ENCODE data around the gene AKAP13. TPM values are rescaled to one million over a fixed set of nuclear protein-coding genes. Genes with fewer than 3 reads are reported as not detected.

AKAP13 gene
- total RNA-seq, 1 experiment from 2014 or later: 49.6 TPM

DNA sequence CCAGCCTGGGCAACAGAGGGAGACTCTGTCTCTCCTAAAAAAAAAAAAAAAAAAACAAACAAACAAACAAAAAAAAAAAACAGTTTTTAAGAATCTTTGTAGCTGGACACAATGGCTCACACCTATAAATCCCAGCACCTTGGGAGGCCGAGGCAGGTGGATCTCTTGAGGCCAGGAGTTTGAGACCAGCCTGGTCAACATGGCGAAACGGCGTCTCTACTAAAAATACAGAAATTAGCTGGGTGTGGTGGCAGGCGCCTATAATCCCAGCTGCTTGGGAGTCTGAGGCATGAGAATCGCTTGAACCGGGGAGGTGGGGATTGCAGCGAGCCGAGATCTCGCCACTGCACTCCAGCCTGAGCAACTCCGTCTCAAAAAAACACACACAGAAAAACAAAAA is 361.3 kb downstream of the AKAP13 start:
- H3K4me3 ChIP-seq (ENCODE audit: low read depth, low read length): no peak overlapping the region
- no peaks in the 10 kb centered on the region for H3K4me1 ChIP-seq
- H3K27me3 Mint-ChIP-seq (ENCODE audit: insufficient read depth, unreplicated experiment): no peaks in the 10 kb centered on the region
- BruUV-seq (replicated peaks): no TSS peak
- H3K4me1 Mint-ChIP-seq (ENCODE audit: low read depth, unreplicated experiment): no peaks in the 10 kb centered on the region
- no peak for DNase-seq
- H3K36me3 ChIP-seq (ENCODE audit: control insufficient read depth, insufficient read depth, low read length): peaks cover 2% of the 10 kb centered on the region; the same call in 1 of the 2 replicates
- ChIA-PET CTCF (no interaction called here), POLR2A (no interaction called here)
- no peaks in the 10 kb centered on the region for H3K27me3 ChIP-seq (replicated peaks; ENCODE audit: control insufficient read depth, insufficient read depth, low read length)
- no peaks in the 10 kb centered on the region for H3K9me3 ChIP-seq
- peaks cover 75% of the 10 kb centered on the region for H3K36me3 Mint-ChIP-seq (ENCODE audit: insufficient read depth, unreplicated experiment)
- no peak overlapping the region for H3K4me3 Mint-ChIP-seq (ENCODE audit: unreplicated experiment)
- TF ChIP-seq, protein P1, sequence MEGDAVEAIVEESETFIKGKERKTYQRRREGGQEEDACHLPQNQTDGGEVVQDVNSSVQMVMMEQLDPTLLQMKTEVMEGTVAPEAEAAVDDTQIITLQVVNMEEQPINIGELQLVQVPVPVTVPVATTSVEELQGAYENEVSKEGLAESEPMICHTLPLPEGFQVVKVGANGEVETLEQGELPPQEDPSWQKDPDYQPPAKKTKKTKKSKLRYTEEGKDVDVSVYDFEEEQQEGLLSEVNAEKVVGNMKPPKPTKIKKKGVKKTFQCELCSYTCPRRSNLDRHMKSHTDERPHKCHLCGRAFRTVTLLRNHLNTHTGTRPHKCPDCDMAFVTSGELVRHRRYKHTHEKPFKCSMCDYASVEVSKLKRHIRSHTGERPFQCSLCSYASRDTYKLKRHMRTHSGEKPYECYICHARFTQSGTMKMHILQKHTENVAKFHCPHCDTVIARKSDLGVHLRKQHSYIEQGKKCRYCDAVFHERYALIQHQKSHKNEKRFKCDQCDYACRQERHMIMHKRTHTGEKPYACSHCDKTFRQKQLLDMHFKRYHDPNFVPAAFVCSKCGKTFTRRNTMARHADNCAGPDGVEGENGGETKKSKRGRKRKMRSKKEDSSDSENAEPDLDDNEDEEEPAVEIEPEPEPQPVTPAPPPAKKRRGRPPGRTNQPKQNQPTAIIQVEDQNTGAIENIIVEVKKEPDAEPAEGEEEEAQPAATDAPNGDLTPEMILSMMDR (IDR thresholded peaks at IDR 0.05; ENCODE audit: insufficient read depth in 1 of 2, low read depth in 1 of 2, low read length in 1 of 2, severe bottlenecking in 1 of 2, unreplicated experiment in 1 of 2): no peak
- no peaks in the 10 kb centered on the region for H3K9me3 Mint-ChIP-seq (ENCODE audit: unreplicated experiment)
- intact Hi-C loops (cut with micrococcal nuclease; ENCODE audit: unreplicated experiment): no loop called here
- no peak overlapping the region for H3K27ac Mint-ChIP-seq (ENCODE audit: unreplicated experiment)

DNA sequence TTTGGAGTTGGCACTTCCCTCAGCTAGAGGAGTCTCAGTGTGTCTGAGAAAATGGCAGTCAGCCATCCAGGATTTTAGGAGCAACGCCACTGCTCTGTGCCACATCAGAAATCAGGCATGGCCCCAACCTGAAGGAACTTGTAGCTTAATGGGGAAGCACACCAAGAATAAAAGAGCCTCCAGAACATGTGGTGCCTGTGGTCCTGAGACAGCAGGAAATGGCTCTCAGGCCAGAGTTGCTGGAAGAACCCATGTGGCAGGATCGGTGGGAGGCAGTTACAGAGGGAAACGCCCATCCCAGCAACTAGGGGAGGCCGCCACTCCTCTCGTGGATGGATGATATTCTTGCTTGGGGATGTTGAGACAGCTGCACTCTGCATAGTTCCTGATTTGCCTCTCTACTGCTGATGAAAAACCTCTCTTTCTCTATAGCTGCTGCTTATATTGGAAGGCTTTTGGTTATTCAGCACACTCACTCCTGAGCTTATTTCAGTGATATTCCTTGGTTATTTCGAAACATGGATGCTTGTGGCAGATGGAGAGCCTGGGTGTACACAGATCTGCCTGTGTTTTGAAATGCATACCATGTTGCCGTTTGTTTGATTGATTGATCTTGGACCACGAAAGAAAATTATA is 361.9 kb downstream of the AKAP13 start:
- Histone ChIP-seq H3K27me3 (replicated peaks; ENCODE audit: control insufficient read depth, insufficient read depth, low read length) (no peaks in the 10 kb centered on the region), H3K9me3 (no peaks in the 10 kb centered on the region), H3K4me3 (ENCODE audit: low read depth, low read length) (no peak overlapping the region), H3K4me1 (no peaks in the 10 kb centered on the region), H3K36me3 (ENCODE audit: control insufficient read depth, insufficient read depth, low read length) (peaks cover 2% of the 10 kb centered on the region; the same call in 1 of the 2 replicates)
- no peaks in the 10 kb centered on the region for H3K9me3 Mint-ChIP-seq (ENCODE audit: unreplicated experiment)
- no peaks in the 10 kb centered on the region for H3K27me3 Mint-ChIP-seq (ENCODE audit: insufficient read depth, unreplicated experiment)
- DNase-seq: no peak
- ChIA-PET POLR2A (no interaction called here), CTCF (no interaction called here)
- BruUV-seq (replicated peaks): no TSS peak
- no peaks in the 10 kb centered on the region for H3K4me1 Mint-ChIP-seq (ENCODE audit: low read depth, unreplicated experiment)
- peaks cover 75% of the 10 kb centered on the region for H3K36me3 Mint-ChIP-seq (ENCODE audit: insufficient read depth, unreplicated experiment)
- TF ChIP-seq, protein P1 (IDR thresholded peaks at IDR 0.05; ENCODE audit: insufficient read depth in 1 of 2, low read depth in 1 of 2, low read length in 1 of 2, severe bottlenecking in 1 of 2, unreplicated experiment in 1 of 2): no peak
- H3K27ac Mint-ChIP-seq (ENCODE audit: unreplicated experiment): no peak overlapping the region
- intact Hi-C loops (cut with micrococcal nuclease; ENCODE audit: unreplicated experiment): no loop called here
- H3K4me3 Mint-ChIP-seq (ENCODE audit: unreplicated experiment): no peak overlapping the region

DNA sequence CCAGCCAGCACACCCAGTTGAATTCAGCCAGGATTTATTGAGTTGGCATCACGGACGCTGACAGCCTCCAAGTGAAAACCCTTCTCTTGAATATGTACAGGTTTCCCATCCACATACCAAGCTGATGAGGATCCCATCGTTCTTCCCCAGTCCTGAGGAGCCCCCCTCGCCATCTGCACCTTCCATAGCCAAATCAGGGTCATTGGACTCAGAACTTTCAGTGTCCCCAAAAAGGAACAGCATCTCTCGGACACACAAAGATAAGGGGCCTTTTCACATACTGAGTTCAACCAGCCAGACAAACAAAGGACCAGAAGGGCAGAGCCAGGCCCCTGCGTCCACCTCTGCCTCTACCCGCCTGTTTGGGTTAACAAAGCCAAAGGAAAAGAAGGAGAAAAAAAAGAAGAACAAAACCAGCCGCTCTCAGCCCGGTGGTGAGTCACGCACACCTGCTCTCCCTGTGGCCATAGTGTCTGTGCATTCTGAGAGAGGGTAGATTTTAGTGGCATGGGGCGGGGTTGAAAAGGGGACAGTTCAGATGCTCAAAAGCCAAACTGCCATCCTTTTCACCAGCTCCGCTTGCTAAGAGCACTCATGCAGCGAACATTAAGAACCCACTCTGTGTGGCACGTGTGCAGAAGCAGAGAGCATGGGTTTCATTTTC is 363.1 kb downstream of the AKAP13 start:
- no TSS peak for BruUV-seq (replicated peaks)
- Histone ChIP-seq H3K36me3 (ENCODE audit: control insufficient read depth, insufficient read depth, low read length) (peaks cover 2% of the 10 kb centered on the region; the same call in 1 of the 2 replicates), H3K4me3 (ENCODE audit: low read depth, low read length) (no peak overlapping the region), H3K27me3 (replicated peaks; ENCODE audit: control insufficient read depth, insufficient read depth, low read length) (no peaks in the 10 kb centered on the region), H3K4me1 (no peaks in the 10 kb centered on the region), H3K9me3 (no peaks in the 10 kb centered on the region)
- Mint-ChIP-seq H3K27me3 (ENCODE audit: insufficient read depth, unreplicated experiment) (no peaks in the 10 kb centered on the region), H3K36me3 (ENCODE audit: insufficient read depth, unreplicated experiment) (peaks cover 76% of the 10 kb centered on the region), H3K4me1 (ENCODE audit: low read depth, unreplicated experiment) (no peaks in the 10 kb centered on the region), H3K27ac (ENCODE audit: unreplicated experiment) (no peak overlapping the region), H3K9me3 (ENCODE audit: unreplicated experiment) (no peaks in the 10 kb centered on the region), H3K4me3 (ENCODE audit: unreplicated experiment) (no peak overlapping the region)
- TF ChIP-seq, protein P1 (IDR thresholded peaks at IDR 0.05; ENCODE audit: insufficient read depth in 1 of 2, low read depth in 1 of 2, low read length in 1 of 2, severe bottlenecking in 1 of 2, unreplicated experiment in 1 of 2): no peak
- ChIA-PET POLR2A (no interaction called here), CTCF (interaction anchor here (0.6 kb wide), 1 partner anchor 11 kb away, joined by 6 read pairs; no protein-coding TSS in a partner anchor)
- no peak for DNase-seq
- intact Hi-C loops (cut with micrococcal nuclease; ENCODE audit: unreplicated experiment): no loop called here
